Right lung (tissue), 5 donors: ENCODE results near the gene CYBRD1. TPM values are rescaled to one million over a fixed set of nuclear protein-coding genes. Genes with fewer than 3 reads are reported as not detected.

Experiments
- DNase-seq, 2 donors: peaks; one replicate each; pipeline ENCODE4 v3.0.0-alpha.2; 2013
- polyA plus RNA-seq, 5 donors: library from polyadenylated mRNA; unstranded; fragments of 120-200 nt; gene quantifications; one replicate each; pipeline versions ENCODE4 v1.2.1 to v1.2.3, GENCODE V29; 2013; ENCODE audit warnings: inconsistent platforms in 1 of 5, low replicate concordance in 1 of 5; ENCODE audit not compliant: insufficient read length in 5 of 5, insufficient read depth in 1 of 5

Gene CYBRD1
- polyA plus RNA-seq, 5 donors: 61.2 to 131 (median 92.9) TPM

DNA sequence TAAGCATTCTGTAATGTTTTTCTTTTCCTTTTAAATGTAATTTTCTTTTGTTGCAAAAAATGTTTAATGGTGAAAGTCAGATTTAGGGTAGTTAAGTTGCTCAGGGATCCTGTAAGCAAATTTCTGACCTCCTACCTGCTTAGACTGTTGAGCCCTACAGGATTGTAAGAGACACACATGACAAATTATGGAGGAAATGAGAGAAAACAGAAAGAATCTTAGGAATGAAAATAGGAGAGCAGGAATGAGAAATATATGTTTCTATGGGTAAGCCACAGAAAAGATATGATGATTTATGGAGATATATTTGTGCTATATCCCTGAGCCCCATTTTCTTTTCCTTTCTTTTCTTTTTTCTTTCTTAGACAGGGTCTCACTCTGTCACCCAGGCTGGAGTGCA, 28.3 kb downstream of the CYBRD1 start:
- DNase-seq: no peak

- no peak for DNase-seq
Observed at GRCh38 chr2:171551836-171552235, 29.6 kb downstream of the CYBRD1 start.

GRCh38 chr2:171553236-171553635, 31.0 kb downstream of the CYBRD1 start:
- no peak for DNase-seq

- no peak for DNase-seq
Observed at GRCh38 chr2:171553858-171554257, 31.6 kb downstream of the CYBRD1 start.

DNA sequence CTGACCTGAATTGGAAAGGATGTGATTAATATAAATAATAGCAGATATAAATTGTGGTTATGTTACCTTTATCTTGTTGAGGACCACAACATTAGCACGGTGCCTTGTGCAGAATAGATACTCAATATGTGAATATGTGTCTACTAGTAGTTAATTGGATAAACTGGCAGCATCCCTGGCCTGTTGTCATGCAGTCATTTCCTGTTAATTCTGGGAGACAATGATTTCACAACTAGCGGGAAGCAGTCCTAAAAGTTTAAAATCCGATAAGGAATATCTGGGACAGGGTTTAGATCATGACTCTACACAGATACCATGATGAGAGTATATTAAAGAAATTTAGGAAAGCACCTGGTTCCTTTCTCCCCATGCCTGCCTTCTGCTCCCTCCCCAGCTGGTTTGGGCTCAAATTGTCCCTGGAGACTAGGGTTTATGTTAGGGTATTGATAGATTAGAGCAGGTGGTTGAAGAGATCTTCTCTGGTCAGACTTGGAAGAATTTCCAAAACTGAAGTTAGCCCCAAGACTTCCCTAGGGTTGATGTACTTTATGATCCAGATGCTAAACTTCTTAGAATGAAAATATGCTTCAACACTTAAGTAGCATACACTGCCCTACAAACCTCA, 32.8 kb downstream of the CYBRD1 start:
- DNase-seq: no peak

DNA sequence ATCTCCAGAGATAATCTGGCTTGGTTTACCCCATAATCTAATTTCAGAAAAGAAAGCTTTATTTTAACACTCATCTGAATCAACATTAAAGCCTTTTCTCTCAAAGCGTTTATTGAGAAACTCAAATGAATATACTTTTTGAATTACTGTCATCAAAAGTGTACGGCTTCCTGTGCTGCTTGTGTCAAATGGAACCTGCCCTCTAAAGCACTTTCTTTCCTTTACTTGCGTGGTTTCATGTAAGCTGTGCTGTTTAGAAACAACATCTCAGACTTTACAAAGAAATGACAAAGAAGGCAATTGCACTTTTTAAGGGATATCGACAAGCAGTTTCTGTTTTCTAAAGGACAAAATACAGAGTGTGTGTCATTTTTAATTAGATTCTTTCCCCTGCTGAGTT, 35.1 kb downstream of the CYBRD1 start:
- DNase-seq: no peak

DNA sequence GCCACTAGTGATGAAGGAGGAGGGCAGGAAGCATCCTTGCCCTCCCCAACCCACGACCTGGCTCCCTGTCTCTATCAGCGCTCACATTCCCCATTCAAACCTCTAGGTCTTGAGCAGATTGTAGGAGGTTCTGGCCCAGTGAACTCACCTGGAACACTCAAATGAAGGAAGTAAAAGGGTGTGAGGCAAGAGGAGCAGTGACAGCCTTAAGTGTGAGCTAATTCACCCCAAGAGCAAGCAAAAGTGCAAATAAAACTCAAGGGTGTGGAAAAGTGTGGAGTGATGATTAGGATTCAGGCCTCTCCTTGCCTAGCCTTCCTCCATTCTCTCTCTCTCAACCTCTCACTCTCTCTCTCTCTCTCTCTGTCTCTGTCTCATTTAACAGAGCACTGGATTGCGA, 41.0 kb downstream of the CYBRD1 start:
- no peak for DNase-seq

- peak in 1 of 2 donors; percentile 15 for DNase-seq
Observed at GRCh38 chr2:171564463-171564862, 42.2 kb downstream of the CYBRD1 start.

DNA sequence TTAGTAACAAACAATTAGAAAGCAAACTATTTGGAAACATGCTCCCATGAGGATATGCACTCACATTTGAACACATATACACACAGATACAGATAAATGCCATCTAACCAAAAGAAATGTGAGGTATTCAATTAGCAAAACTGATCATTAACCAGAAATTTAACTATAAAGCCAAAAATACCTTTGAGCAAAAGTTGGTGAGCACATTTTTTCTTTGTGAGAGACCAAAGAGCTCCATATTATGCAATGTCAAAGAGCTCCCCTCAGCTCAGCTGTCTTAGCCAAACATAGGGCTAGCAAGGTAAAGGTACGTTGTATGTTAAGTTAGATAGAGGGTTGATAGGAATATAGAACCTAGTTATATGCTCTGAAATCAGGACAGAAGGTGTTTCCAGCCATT, 43.8 kb downstream of the CYBRD1 start:
- no peak for DNase-seq

GRCh38 chr2:171566753-171567152, 44.5 kb downstream of the CYBRD1 start:
- DNase-seq: no peak

DNA sequence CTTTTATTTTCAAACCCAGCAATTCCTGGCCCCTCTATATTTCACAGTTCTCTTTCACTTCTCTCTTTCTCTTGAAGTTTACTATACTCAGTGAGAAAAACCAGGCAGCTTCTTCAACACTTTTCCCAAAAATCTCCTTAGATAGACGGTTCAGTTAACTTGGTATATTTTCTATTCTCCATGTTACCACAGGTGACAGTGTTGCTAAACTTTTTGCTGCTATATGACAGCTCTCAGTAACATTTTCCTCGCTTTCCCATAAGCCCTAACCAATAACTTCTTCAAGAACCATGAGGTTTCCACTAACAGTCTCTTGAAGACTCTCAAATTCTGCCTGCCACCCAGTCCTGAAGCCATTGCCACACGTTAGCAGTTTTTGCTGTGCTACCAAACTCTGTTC, 45.8 kb downstream of the CYBRD1 start:
- no peak for DNase-seq

DNA sequence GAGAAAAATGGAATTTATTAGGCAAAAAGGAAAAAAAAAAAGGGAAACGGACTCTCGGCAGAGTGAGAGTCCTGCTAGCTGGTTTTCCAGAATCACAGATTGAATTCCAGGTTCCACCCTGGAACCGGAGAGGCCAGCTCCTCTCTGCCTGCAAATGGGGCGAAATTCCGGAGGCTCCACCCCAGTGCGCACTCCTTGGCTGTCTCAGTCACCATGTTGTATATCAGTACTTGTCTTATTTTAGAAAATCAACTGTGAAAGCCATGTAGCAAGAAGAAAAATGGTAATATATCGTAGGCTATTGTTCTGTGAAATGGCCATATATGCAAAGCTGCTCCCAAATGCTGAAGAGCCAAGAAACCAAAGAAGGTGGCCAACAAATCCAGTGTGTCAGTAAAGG, 49.4 kb downstream of the CYBRD1 start:
- no peak for DNase-seq

DNA sequence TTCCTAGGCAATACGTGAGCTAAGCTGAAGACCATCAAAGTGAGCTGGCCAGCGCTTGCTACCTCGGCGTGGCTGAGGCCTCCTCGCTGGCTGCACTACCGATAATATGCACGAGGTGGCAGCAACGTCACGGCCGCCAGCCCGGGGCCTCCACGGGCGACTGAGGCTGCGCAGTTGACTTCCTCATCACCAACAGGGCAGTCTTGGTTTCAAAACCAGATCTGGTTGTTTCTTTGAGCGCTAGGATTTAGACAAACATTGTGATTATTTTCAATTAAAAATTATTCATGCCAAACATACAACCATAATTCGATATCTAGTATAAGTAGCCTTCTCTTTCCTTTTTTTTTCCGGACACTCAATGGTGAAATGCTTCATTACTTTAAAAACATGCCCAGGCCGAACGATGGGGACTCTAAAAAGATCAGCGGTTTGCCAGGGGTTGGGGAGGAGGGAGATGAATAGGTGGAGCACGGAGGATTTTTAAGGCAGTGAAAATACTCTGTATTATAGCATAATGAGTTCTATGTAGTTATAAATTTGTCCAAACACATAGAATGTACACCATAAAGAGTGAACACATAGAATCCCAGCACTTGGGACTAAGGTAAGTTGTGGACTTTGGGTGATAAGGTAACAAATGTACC, 52.0 kb downstream of the CYBRD1 start:
- DNase-seq: peak; percentile 62 to 77

DNA sequence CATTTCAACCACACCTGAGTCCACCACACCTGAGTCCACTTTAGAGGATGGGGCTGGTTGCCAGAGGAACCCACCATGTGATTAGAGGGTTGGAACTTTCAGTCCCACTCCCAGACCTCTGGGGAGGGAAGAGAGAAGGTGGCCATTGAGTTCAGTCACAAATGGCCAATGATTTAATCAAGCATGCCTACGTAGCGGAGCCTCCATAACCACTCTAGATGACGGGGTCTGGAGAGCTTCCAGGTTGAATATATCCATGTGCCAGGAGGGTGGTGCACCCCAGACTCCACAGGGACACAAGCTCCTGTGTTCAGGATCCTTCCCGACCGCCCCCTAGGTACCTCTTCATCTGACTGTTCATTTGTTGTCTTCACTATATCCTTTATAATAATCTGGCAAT, 53.3 kb downstream of the CYBRD1 start:
- DNase-seq: no peak

DNA sequence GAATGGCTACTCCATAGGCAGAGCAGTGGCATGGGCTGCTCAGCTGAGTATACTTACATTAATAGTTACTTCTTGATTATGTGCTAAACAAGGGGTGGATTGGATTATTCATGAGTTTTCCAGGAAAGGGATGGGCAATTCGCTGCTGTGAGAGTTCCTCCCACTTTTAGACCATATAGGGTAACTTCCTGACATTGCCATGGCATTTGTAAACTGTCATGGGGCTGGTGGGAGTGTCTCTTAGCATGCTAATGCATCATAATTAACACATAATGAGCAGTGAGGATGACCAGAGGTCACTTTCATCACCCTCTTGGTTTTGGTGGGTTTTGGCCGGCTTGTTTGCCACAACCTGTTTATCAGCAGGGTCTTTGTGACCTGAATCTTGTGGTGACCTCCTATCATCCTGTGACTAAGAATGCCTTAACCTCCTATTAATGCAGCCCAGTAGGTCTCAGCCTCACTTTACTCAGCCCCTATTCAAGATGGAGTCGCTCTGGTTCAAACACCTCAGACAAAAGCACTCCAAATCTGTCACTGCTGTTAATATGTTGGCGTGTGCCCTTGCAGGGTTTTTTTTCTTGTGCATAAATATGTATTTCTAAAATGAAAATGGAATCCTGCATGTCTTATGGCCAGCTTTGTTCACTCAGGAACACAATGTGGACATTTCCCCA, 56.0 kb downstream of the CYBRD1 start:
- no peak for DNase-seq

- no peak for DNase-seq
Observed at GRCh38 chr2:171579481-171579880, 57.2 kb downstream of the CYBRD1 start.

GRCh38 chr2:171583566-171583965, 61.3 kb downstream of the CYBRD1 start:
- no peak for DNase-seq

DNA sequence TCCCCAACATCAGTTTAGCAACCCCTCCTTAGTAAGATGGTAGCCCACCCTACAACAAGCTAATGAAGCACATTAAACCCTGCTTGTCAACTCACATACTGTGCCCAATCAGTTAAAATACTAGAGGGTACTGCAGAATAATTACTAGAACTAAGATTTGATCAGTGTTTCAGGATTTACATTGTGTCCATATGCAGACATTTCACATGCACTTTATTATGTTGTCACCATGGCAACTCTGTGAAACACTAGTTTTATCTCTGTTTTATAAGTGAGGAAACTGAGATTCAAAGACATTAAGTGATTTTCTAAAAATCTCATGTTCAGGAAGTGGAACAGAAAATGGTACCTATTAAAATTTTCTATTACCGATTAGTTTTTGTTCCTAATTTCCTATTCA, 61.7 kb downstream of the CYBRD1 start:
- peak in 1 of 2 donors; percentile 16 for DNase-seq

DNA sequence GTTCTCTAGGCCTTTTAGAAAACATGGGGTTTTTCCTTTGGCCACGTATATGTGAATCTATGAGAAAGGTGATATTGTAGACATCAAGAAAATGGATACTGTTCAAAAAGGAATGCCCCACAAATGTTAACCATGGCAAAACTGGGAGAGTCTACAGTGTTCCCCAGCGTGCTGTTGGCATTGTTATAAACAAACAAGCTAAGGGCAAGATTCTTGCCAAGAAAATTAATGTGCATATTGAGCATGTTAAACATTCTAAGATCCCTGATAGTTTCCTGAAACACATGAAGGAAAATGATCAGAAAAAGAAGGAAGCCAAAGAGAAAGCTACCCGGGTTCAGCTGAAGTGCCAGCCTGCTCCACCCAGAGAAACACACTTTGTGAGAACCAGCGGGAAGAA, 64.9 kb downstream of the CYBRD1 start:
- no peak for DNase-seq

- no peak for DNase-seq
Observed at GRCh38 chr2:171587567-171587966, 65.3 kb downstream of the CYBRD1 start.

- no peak for DNase-seq
Observed at GRCh38 chr2:171590116-171590515, 67.8 kb downstream of the CYBRD1 start.

DNA sequence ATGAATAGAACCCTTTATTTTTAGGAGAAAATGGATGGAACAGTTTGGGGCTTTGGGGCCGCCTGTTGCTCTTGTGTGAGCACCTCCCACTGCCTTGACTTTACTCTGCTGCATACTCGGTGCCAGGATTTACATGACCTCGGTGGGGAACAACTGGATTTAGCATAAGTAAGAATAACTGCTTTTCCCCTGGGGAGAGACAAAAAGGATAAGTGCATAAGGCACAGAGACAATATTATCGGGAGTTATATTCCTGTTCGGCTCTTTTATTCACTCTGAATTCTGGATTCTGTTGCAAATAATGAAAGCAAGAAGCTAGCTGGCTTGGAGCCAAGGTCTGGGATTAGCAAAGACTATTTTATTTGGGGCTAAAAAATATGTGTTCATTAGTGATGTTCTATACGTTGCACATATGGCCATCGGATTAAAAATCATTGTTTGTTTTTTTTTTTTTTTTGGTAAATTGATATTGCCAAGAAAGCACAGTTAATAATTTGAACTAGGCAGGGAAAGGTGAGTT, 69.8 kb downstream of the CYBRD1 start:
- peak in 1 of 2 donors; percentile 8 for DNase-seq

- DNase-seq: no peak
Observed at GRCh38 chr2:171595456-171595855, 73.2 kb downstream of the CYBRD1 start.
